ENCODE results near the gene SPAG5.

SPAG5 gene

GRCh38 chr17:28538296-28538895, 60.4 kb downstream of the SPAG5 start:
- no peak for DNase-seq

- DNase-seq, result no peak
These were observed 61.6 kb downstream of the SPAG5 start for GRCh38 chr17:28537219-28537610.

DNA sequence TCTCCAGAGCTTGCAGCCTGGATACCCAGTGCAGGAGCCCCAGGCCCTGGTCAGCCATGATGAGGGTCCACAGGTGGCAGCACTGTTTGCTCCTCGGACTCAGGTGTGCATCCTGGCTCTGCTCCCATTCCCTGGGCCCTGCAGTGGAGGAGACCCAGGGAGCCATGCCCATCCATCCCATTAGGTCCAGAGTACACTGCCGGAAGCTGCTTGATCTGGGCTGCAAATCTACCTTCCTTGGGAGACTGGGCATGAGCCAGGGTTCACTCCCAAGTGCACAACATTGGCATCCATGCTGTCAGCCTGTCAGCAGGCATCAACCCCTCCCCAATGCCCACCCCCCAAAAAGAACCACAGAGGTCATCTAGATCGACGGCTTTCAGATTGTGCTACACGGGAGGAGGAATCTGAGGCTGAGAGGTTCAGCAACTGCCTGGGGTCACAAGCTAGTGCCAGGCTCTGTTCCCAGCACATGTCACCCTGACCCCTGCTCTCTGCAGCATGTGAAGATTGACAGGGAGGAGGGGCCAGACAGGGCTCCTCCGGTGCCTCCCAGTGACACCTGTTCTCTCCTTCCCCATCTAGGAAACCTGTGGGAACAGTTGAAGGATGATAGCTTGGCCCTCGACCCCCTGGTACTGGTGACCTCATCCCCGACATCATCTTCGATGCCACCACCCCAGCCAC, 62.1 kb downstream of the SPAG5 start:
- no peak for DNase-seq

DNA sequence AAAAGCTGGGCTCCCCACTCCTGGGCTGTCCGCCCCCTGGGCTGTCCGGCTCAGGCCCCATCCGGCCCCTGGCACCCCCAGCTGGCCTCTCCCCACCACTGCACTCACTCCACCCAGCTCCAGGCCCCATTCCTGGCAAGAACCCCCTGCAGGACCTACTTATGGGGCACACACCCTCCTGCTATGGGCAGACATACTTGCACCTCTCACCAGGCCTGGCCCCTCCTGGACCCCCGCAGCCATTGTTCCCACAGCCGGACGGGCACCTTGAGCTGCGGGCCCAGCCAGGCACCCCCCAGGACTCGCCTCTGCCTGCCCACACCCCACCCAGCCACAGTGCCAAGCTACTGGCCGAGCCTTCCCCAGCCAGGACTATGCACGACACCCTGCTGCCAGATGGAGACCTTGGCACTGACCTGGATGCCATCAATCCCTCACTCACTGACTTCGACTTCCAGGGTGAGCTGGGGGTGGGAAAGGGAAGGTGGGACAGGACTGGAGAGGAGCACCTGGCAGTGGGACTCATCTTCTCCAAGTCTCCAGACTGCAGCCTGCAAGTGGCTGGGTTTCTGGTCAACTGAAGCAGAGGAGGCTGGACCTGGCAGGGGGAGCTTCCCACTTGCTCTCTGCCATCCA, 64.0 kb downstream of the SPAG5 start:
- no peak for DNase-seq

- DNase-seq, result no peak
These were observed 65.6 kb downstream of the SPAG5 start for GRCh38 chr17:28533091-28533807.

- no peak for DNase-seq
These were observed 66.5 kb downstream of the SPAG5 start for GRCh38 chr17:28532050-28532960.

DNA sequence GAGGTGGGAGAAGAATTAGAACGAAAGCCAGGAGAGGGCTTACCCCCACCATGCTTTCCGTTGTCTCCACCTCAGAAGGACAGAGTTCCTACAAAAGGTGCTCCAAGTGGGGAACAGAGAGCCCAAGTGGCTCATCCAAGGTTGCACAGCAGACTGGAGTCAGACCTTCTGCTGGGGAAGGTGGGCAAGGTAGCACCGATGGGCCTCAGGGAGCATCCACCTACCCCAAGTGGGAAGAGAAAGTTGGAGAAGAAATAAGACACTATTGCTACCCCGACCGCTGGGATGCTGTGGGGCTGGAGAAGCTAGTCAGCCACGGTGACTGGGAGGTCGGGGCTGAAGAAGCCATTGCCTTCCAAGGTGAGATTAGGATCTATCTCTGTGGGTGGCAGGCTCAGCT, 67.9 kb downstream of the SPAG5 start:
- no peak for DNase-seq

GRCh38 chr17:28530250-28530649, 68.6 kb downstream of the SPAG5 start:
- DNase-seq, result no peak

GRCh38 chr17:28529013-28529400, 69.8 kb downstream of the SPAG5 start:
- DNase-seq, result no peak

- no peak for DNase-seq
These were observed 70.4 kb downstream of the SPAG5 start for GRCh38 chr17:28528327-28529012.

DNA sequence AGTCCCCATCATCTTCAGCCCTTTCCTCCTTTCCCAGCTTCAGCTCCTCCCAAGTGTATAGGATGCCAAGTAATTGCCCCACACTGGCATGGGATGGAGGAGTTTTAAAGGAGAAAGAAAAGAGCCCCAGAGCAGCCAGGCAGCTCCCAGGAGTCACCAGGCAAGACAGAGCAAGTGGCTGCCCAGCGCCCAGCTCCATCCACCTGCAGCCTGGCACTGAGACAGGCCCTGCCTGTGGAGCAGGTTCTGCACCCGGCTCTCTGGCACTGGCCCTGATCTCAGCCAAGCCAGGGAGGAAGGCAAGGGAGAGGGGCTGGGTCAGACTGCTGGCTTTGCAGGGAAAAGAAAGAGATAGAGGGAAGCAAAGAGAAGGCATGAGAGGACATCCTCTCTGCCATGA, 71.0 kb downstream of the SPAG5 start:
- no peak for DNase-seq
